Measurements from ENCODE around the gene CCDC86. TPM values are rescaled to one million over a fixed set of nuclear protein-coding genes. Genes with fewer than 3 reads are reported as not detected.

The CCDC86 gene
- total and polyA plus RNA-seq, 9 of the 15 experiments (the other 6 are each of a cell fraction or from before 2014, with no cell fraction given) = 4.6 to 102 (median 25.2) TPM

GRCh38 chr11:60879971-60880588 lies 38.2 kb downstream of the CCDC86 start:
- intact Hi-C loops (cut with micrococcal nuclease) = no loop called here
- peaks cover 3% of the 10 kb centered on the region for H3K9me1 ChIP-seq (ENCODE audit: control insufficient read depth, insufficient read depth, low read length)
- H3K9me3 ChIP-seq (replicated peaks; ENCODE audit: control insufficient read depth, insufficient read depth, low read depth, low read length) = no peaks in the 10 kb centered on the region
- TF ChIP-seq, protein P1, sequence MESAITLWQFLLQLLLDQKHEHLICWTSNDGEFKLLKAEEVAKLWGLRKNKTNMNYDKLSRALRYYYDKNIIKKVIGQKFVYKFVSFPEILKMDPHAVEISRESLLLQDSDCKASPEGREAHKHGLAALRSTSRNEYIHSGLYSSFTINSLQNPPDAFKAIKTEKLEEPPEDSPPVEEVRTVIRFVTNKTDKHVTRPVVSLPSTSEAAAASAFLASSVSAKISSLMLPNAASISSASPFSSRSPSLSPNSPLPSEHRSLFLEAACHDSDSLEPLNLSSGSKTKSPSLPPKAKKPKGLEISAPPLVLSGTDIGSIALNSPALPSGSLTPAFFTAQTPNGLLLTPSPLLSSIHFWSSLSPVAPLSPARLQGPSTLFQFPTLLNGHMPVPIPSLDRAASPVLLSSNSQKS (CRISPR knock-in tag; IDR thresholded peaks at IDR 0.05) = no peak
- no peak for TF ChIP-seq DDX20 (tag; IDR thresholded peaks at IDR 0.05; ENCODE audit: low read depth)
- TF ChIP-seq ZNF174 (CRISPR knock-in tag; IDR thresholded peaks at IDR 0.05) = no peak
- no peak for TF ChIP-seq MCM5 (IDR thresholded peaks at IDR 0.05; ENCODE audit: low read depth)
- no peak for TF ChIP-seq ZBTB43 (CRISPR knock-in tag; IDR thresholded peaks at IDR 0.05)
- TF ChIP-seq ZNF384 (IDR thresholded peaks at IDR 0.05; ENCODE audit: low read depth, low read length) = no peak
- no peak for TF ChIP-seq FOXO4 (CRISPR knock-in tag; IDR thresholded peaks at IDR 0.05)
- no peak for TF ChIP-seq ZNF232 (CRISPR knock-in tag; IDR thresholded peaks at IDR 0.05)
- TF ChIP-seq FOXJ2 (tag; IDR thresholded peaks at IDR 0.05) = no peak
- no peak for FAIRE-seq
- H3K9ac ChIP-seq (ENCODE audit: insufficient read depth in 1 of 2, low read depth in 2 of 2, low read length in 2 of 2) = no peak overlapping the region
- DNase-seq (ENCODE audit: extremely low read depth in 1 of 4, low spot score in 3 of 4) = no peak
- no peaks in the 10 kb centered on the region for H3K27me3 ChIP-seq (ENCODE audit: control insufficient read depth in 2 of 2, insufficient read depth in 2 of 2, low read length in 2 of 2)
- no peak overlapping the region for H3K27ac ChIP-seq (ENCODE audit: extremely low read depth, low read depth, low read length)
- in situ Hi-C loops (cut with MboI) = no loop called here
- no peak overlapping the region for H3K4me3 ChIP-seq
- H3K4me1 ChIP-seq (replicated peaks in 1 of 2; ENCODE audit: control insufficient read depth in 2 of 2, insufficient read depth in 2 of 2, low read length in 2 of 2) = peaks cover 0 to 3% of the 10 kb centered on the region in 2 experiments; a peak in 1 of 5 replicates
- peaks cover 19% of the 10 kb centered on the region; the same call in 2 of the 3 replicates for H3K36me3 ChIP-seq (ENCODE audit: control insufficient read depth, insufficient read depth, low read length)
- WGBS (ENCODE audit: insufficient coverage, low coverage, missing lambda C conversion rate) = 67% methylated on average over 5 of the region's 5 CpGs
- ChIA-PET CTCF (ENCODE audit: low intra/inter-chr PET ratio) (no interaction called here), POLR2A (interaction anchor here (1.0 to 1.6 kb wide), 2 partner anchors 16 to 59 kb away, joined by 4 to 5 read pairs; no protein-coding TSS in a partner anchor)
- no peak overlapping the region for H2AFZ ChIP-seq (ENCODE audit: low read depth, low read length)
- no peaks in the 10 kb centered on the region for H3K79me2 ChIP-seq (ENCODE audit: control insufficient read depth, insufficient read depth, low read length)
- H4K20me1 ChIP-seq (replicated peaks; ENCODE audit: control insufficient read depth, insufficient read depth, low read length) = no peaks in the 10 kb centered on the region
- no TSS peak for BruUV-seq (replicated peaks)
- H3K4me2 ChIP-seq (ENCODE audit: insufficient read depth, low read length) = no peak overlapping the region
- no peak for ATAC-seq
